Measurements from ENCODE around the gene METTL15.

DNA sequence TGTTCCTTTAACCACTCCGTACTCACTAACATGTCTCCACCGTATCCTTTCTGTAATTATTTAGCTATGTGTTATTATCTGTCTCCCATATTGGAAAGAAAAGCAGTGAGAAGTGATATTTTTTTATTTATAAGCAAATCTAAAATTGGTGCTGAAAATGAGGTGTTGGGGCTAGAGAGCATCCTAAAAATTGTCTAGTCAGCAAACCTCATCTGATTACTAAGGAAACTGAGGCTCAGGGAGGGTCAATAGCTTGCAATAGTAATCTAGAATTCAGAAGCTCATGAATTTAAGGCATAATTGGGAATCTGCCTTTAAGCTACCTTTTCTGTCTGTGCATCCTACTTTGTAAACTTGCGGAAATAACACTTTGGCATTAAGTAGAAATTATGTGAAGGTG is 190.0 kb downstream of the METTL15 start:
- TF ChIP-seq POLR2A (IDR thresholded peaks at IDR 0.05), result no peak
- TF ChIP-seq EP300 (IDR thresholded peaks at IDR 0.05), result no peak
- TF ChIP-seq, protein P1, sequence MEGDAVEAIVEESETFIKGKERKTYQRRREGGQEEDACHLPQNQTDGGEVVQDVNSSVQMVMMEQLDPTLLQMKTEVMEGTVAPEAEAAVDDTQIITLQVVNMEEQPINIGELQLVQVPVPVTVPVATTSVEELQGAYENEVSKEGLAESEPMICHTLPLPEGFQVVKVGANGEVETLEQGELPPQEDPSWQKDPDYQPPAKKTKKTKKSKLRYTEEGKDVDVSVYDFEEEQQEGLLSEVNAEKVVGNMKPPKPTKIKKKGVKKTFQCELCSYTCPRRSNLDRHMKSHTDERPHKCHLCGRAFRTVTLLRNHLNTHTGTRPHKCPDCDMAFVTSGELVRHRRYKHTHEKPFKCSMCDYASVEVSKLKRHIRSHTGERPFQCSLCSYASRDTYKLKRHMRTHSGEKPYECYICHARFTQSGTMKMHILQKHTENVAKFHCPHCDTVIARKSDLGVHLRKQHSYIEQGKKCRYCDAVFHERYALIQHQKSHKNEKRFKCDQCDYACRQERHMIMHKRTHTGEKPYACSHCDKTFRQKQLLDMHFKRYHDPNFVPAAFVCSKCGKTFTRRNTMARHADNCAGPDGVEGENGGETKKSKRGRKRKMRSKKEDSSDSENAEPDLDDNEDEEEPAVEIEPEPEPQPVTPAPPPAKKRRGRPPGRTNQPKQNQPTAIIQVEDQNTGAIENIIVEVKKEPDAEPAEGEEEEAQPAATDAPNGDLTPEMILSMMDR (IDR thresholded peaks at IDR 0.05), result no peak

All from ovary (tissue), 3 donors.